Naive B cell (primary cell): ENCODE data around the gene BARX2. TPM values are rescaled to one million over a fixed set of nuclear protein-coding genes. Genes with fewer than 3 reads are reported as not detected.
A peak's percentile ranks its signal among the peaks of the same experiment; 100 is the strongest.

ENCODE experiments used
- ATAC-seq, 2 donors: fragments of 150-1000 bp; cut with Tn5 transposase; 2 replicates each; pipeline ENCODE4 v1.10.0; 2021; ENCODE audit warnings: low read depth in 2 of 2, mild to moderate bottlenecking in 2 of 2, moderate library complexity in 2 of 2
- DNase-seq: peaks from one replicate; pipeline ENCODE4 v3.0.0; 2022
- H3K27ac Mint-ChIP-seq, 6 donors: one replicate each; pipeline ENCODE4 v1.8.0; 2020 to 2022; ENCODE audit warnings: mild to moderate bottlenecking in 6 of 6, mixed read lengths in 6 of 6, moderate library complexity in 5 of 6, inconsistent platforms in 2 of 6
- H3K27me3 Mint-ChIP-seq, 3 donors: one replicate each; pipeline ENCODE4 v1.8.0; 2021 to 2022; ENCODE audit warnings: mixed read lengths in 3 of 3, mild to moderate bottlenecking in 1 of 3
- H3K36me3 Mint-ChIP-seq, 2 donors: one replicate each; pipeline ENCODE4 v1.8.0; 2020 to 2022; ENCODE audit warnings: mixed read lengths in 2 of 2, inconsistent platforms in 1 of 2, mild to moderate bottlenecking in 1 of 2
- H3K4me1 Mint-ChIP-seq, 3 donors: one replicate each; pipeline ENCODE4 v1.8.0; 2020 to 2022; ENCODE audit warnings: mixed read lengths in 3 of 3, inconsistent platforms in 1 of 3, mild to moderate bottlenecking in 1 of 3, moderate library complexity in 1 of 3
- H3K4me3 Mint-ChIP-seq, 8 donors: one replicate each; pipeline ENCODE4 v1.8.0; 2020 to 2022; ENCODE audit warnings: mild to moderate bottlenecking in 8 of 8, mixed read lengths in 8 of 8, moderate library complexity in 8 of 8, inconsistent platforms in 2 of 8
- H3K9me3 Mint-ChIP-seq, 7 donors: one replicate each; pipeline ENCODE4 v1.8.0; 2020 to 2022; ENCODE audit warnings: mixed read lengths in 7 of 7, mild to moderate bottlenecking in 5 of 7, inconsistent platforms in 2 of 7, moderate library complexity in 1 of 7
- polyA plus RNA-seq, 6 donors: library from polyadenylated mRNA; unstranded; fragments of 300-500 nt; fragmentation: Illumina TruSeq; gene quantifications; one replicate each; pipeline ENCODE4 v1.2.3, GENCODE V29; 2021; ENCODE audit warnings: low read depth in 6 of 6

Gene BARX2
- polyA plus RNA-seq, 6 donors from 2014 or later = not detected

- no peak for ATAC-seq
- H3K4me3 Mint-ChIP-seq = no peak overlapping the region
- DNase-seq = no peak
- H3K9me3 Mint-ChIP-seq = peaks cover 0 to 13% (median 7%) of the 10 kb centered on the region in 7 donors
- peaks cover 6 to 8% (median 6%) of the 10 kb centered on the region in 3 donors for H3K27me3 Mint-ChIP-seq
- H3K4me1 Mint-ChIP-seq = no peaks in the 10 kb centered on the region
- H3K36me3 Mint-ChIP-seq = no peaks in the 10 kb centered on the region
- no peak overlapping the region for H3K27ac Mint-ChIP-seq
Observed at GRCh38 chr11:129460714-129461113, 85.1 kb downstream of the BARX2 start.

DNA sequence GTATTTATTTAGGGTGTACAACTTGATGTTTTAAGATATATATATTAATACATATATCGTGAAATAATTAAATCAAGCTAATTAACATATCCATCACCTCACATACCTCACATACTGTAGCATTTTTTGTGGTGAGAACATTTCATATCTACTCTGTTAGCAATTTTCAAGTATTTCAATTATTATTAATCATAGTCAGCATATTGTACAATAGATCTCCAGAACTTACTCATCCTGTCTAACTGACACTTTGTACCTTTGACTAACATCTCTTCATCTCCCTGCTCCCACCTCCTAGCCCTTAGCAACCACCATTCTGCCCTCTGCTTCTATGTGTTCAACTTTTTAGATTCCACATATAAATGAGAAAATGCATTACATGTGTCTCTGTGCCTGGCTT, 108.4 kb downstream of the BARX2 start:
- DNase-seq = no peak
- Mint-ChIP-seq H3K9me3 (peaks cover 0 to 11% (median 2%) of the 10 kb centered on the region in 7 donors), H3K27me3 (peaks cover 0 to 7% (median 6%) of the 10 kb centered on the region in 3 donors), H3K36me3 (no peaks in the 10 kb centered on the region), H3K4me3 (no peak overlapping the region), H3K4me1 (no peaks in the 10 kb centered on the region), H3K27ac (no peak overlapping the region)
- no peak for ATAC-seq

- H3K4me1 Mint-ChIP-seq = no peaks in the 10 kb centered on the region
- H3K27me3 Mint-ChIP-seq = peaks cover 0 to 16% (median 6%) of the 10 kb centered on the region in 3 donors
- H3K4me3 Mint-ChIP-seq = no peak overlapping the region
- no peak for ATAC-seq
- no peaks in the 10 kb centered on the region for H3K36me3 Mint-ChIP-seq
- no peak for DNase-seq
- H3K9me3 Mint-ChIP-seq = peaks cover 0 to 11% (median 3%) of the 10 kb centered on the region in 7 donors
- H3K27ac Mint-ChIP-seq = no peak overlapping the region
Observed at GRCh38 chr11:129489249-129489648, 113.6 kb downstream of the BARX2 start.

DNA sequence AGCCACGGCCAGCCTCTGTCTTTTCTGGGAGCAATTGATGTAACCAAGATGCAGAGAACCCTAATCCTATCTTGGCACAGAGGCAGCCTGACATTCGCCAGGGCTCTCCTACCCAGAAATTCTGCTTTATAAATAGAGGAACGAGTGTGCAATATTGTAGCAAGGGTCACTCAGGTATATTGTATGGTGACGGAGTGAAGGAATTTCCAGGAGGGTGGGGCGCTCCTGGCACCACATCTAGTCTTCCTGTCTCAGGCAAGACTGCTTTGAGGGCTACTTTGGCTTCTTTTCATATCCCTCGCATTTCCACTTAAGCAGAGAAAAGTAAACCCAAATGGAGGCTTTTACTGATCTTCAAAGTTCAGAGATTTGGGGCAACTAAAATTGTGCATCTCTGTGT, 114.4 kb downstream of the BARX2 start:
- DNase-seq (no peak), ATAC-seq (no peak)
- peak overlapping the region in 1 of 8 donors; percentile 43 for H3K4me3 Mint-ChIP-seq
- peaks cover 0 to 11% (median 5%) of the 10 kb centered on the region in 7 donors for H3K9me3 Mint-ChIP-seq
- H3K36me3 Mint-ChIP-seq = no peaks in the 10 kb centered on the region
- no peak overlapping the region for H3K27ac Mint-ChIP-seq
- peaks cover 0 to 15% (median 6%) of the 10 kb centered on the region in 3 donors for H3K27me3 Mint-ChIP-seq
- no peaks in the 10 kb centered on the region for H3K4me1 Mint-ChIP-seq

GRCh38 chr11:129493746-129494145, 118.1 kb downstream of the BARX2 start:
- ATAC-seq = no peak
- H3K4me1 Mint-ChIP-seq = no peaks in the 10 kb centered on the region

More at GRCh38 chr11:129493746-129494145, 118.1 kb downstream of the BARX2 start:
- Mint-ChIP-seq H3K27me3 (peaks cover 0 to 9% (median 0%) of the 10 kb centered on the region in 3 donors), H3K4me3 (no peak overlapping the region), H3K27ac (no peak overlapping the region), H3K36me3 (no peaks in the 10 kb centered on the region), H3K9me3 (peaks cover 0 to 16% (median 9%) of the 10 kb centered on the region in 7 donors)
- DNase-seq = no peak

Other genes starting within 250 kb of the BARX2 start
- gene ARHGAP32, start 183.5 kb upstream of the BARX2 start, polyA plus RNA-seq = 1 to 10 TPM in 5 of 6 donors, under 1 TPM in 1; 0.91 to 5.0 (median 2.8) TPM